ENCODE measurements around the gene IFT80. TPM values are rescaled to one million over a fixed set of nuclear protein-coding genes. Genes with fewer than 3 reads are reported as not detected.
"Not testable (repeated sequence)": the region's sequence is repeated elsewhere in the genome, so short reads cannot be mapped to it uniquely, and the experiment has no call there.

Gene IFT80
- total and polyA plus RNA-seq, 5 experiments from 2014 or later = 4.8 to 34.9 (median 8.4) TPM

GRCh38 chr3:160330690-160331089 lies 68.3 kb downstream of the IFT80 start:
- H3K27ac Mint-ChIP-seq = no peak overlapping the region
- DNase-seq (no peak), ATAC-seq (no peak)
- H3K27me3 Mint-ChIP-seq = no peaks in the 10 kb centered on the region
- H3K9me3 Mint-ChIP-seq = peaks cover 0 to 9% (median 0%) of the 10 kb centered on the region in 9 donors
- H3K4me3 Mint-ChIP-seq = no peak overlapping the region
- peaks cover 0 to 5% (median 0%) of the 10 kb centered on the region in 4 donors for H3K4me1 Mint-ChIP-seq
- POLR2A ChIA-PET = no interaction called here
- peaks cover 10 to 21% (median 11%) of the 10 kb centered on the region in 3 donors for H3K36me3 Mint-ChIP-seq

DNA sequence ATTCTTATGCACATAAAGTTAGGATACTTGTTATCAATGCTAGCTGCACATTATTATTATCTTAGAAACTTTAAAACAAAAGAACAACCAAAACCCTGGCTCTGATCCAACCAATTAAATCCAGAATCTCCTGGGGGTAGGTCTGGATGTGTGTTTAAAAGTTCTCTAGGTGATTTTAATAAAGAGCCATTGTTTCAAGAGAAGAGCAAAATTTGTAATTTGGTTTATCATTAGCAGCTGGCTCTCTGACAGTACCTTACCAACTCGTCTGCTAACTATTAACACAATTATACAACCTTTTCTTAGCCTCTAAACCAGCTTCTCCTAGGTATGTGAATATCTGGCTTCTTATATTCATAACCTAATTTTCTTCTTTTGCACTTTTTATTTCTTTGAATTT lies 68.9 kb downstream of the IFT80 start:
- POLR2A ChIA-PET = no interaction called here

DNA sequence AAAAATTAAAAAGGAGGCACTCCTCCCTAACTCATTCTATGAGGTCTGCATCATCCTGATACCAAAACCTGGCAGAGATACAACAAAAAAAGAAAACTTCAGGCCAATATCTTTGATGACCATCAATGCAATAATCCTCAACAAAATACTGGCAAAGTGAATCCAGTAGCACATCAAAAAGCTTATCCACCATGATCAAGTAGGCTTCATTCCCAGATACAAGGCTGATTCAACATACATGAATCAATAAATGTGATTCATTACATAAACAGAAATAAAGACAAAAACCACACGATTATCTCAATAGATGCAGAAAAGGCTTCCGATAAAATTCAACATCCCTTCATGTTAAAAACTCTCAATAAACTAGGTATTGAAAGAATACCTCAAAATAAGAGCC lies 72.7 kb downstream of the IFT80 start:
- DNase-seq, POLR2A ChIA-PET, H3K27me3 Mint-ChIP-seq, ATAC-seq, H3K27ac Mint-ChIP-seq, H3K4me1 Mint-ChIP-seq, H3K4me3 Mint-ChIP-seq: not testable (repeated sequence)
- peaks cover 0 to 20% (median 0%) of the 10 kb centered on the region in 9 donors for H3K9me3 Mint-ChIP-seq
- peaks cover 5 to 29% (median 21%) of the 10 kb centered on the region in 3 donors for H3K36me3 Mint-ChIP-seq

More for the DNA sequence above, 68.9 kb downstream of the IFT80 start:
- no peak for ATAC-seq
- H3K4me3 Mint-ChIP-seq = no peak overlapping the region
- H3K27me3 Mint-ChIP-seq = no peaks in the 10 kb centered on the region
- H3K4me1 Mint-ChIP-seq = peaks cover 0 to 5% (median 0%) of the 10 kb centered on the region in 4 donors
- peaks cover 0 to 9% (median 0%) of the 10 kb centered on the region in 9 donors for H3K9me3 Mint-ChIP-seq
- no peak overlapping the region for H3K27ac Mint-ChIP-seq
- H3K36me3 Mint-ChIP-seq = peaks cover 10 to 25% (median 15%) of the 10 kb centered on the region in 3 donors
- DNase-seq = no peak

DNA sequence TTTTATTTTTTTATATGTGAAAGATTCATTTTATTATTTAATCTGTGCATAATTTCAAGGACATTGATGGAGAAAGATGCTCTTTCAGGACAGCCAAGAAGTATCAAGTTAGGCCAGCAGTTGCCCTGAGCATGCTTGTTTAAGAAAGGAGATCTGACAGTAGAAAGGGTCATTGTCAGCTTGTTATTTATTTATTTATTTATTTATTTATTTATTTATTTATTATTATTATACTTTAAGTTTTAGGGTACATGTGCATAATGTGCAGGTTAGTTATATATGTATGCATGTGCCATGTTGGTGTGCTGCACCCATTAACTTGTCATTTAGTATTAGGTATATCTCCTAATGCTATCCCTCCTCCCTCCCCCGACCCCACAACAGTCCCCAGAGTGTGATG lies 77.2 kb downstream of the IFT80 start:
- DNase-seq, H3K27me3 Mint-ChIP-seq, H3K4me1 Mint-ChIP-seq, H3K4me3 Mint-ChIP-seq, ATAC-seq, POLR2A ChIA-PET, H3K27ac Mint-ChIP-seq: not testable (repeated sequence)
- Mint-ChIP-seq H3K9me3 (peaks cover 0 to 12% (median 0%) of the 10 kb centered on the region in 9 donors), H3K36me3 (peaks cover 0 to 31% (median 30%) of the 10 kb centered on the region in 3 donors)

DNA sequence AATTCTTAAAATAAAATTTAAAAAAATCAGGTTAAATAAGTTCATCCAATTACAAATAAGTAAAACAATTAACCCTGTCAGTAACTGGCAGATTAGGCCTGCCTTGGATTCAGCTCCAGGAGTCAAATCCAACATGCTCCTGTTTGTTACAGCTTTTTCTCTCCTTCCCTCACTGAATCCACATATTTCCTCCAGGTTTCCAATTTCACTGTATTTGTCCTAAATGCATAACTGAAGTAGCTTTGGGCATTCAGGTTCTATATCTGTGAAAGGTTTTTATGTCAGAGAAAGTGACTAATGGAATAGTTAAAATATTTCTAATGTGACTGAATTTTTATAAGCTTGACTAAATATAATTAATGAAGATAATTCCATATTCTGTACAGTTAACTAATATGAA lies 79.7 kb downstream of the IFT80 start:
- no peaks in the 10 kb centered on the region for H3K27me3 Mint-ChIP-seq
- H3K4me1 Mint-ChIP-seq = no peaks in the 10 kb centered on the region
- DNase-seq (no peak), ATAC-seq (no peak)
- POLR2A ChIA-PET = no interaction called here
- H3K9me3 Mint-ChIP-seq = peaks cover 0 to 11% (median 0%) of the 10 kb centered on the region in 9 donors
- H3K36me3 Mint-ChIP-seq = peaks cover 0 to 44% (median 35%) of the 10 kb centered on the region in 3 donors
- no peak overlapping the region for H3K27ac Mint-ChIP-seq
- no peak overlapping the region for H3K4me3 Mint-ChIP-seq

- Mint-ChIP-seq H3K36me3 (peaks cover 5 to 47% (median 33%) of the 10 kb centered on the region in 3 donors), H3K4me1 (no peaks in the 10 kb centered on the region)
Measured at GRCh38 chr3:160314995-160315394, 84.0 kb downstream of the IFT80 start.

GRCh38 chr3:160312014-160312624 lies 86.9 kb downstream of the IFT80 start:
- Mint-ChIP-seq H3K4me1 (no peaks in the 10 kb centered on the region), H3K4me3 (no peak overlapping the region), H3K27ac (no peak overlapping the region), H3K9me3 (peaks cover 0 to 4% (median 0%) of the 10 kb centered on the region in 9 donors), H3K36me3 (peaks cover 13 to 49% (median 42%) of the 10 kb centered on the region in 3 donors), H3K27me3 (no peaks in the 10 kb centered on the region)
- ATAC-seq = no peak
- DNase-seq = no peak
- POLR2A ChIA-PET = no interaction called here

More at GRCh38 chr3:160314995-160315394, 84.0 kb downstream of the IFT80 start:
- DNase-seq (no peak), ATAC-seq (no peak)
- Mint-ChIP-seq H3K27ac (no peak overlapping the region), H3K9me3 (no peaks in the 10 kb centered on the region), H3K4me3 (no peak overlapping the region), H3K27me3 (no peaks in the 10 kb centered on the region)
- POLR2A ChIA-PET = no interaction called here

- H3K9me3 Mint-ChIP-seq = no peaks in the 10 kb centered on the region
- H3K27ac Mint-ChIP-seq = no peak overlapping the region
- H3K4me3 Mint-ChIP-seq = no peak overlapping the region
- peaks cover 0 to 32% (median 22%) of the 10 kb centered on the region in 3 donors for H3K36me3 Mint-ChIP-seq
- no peak for DNase-seq
- POLR2A ChIA-PET = no interaction called here
- H3K4me1 Mint-ChIP-seq = no peaks in the 10 kb centered on the region
- no peak for ATAC-seq
- H3K27me3 Mint-ChIP-seq = no peaks in the 10 kb centered on the region
Measured at GRCh38 chr3:160302806-160303205, 96.2 kb downstream of the IFT80 start.

DNA sequence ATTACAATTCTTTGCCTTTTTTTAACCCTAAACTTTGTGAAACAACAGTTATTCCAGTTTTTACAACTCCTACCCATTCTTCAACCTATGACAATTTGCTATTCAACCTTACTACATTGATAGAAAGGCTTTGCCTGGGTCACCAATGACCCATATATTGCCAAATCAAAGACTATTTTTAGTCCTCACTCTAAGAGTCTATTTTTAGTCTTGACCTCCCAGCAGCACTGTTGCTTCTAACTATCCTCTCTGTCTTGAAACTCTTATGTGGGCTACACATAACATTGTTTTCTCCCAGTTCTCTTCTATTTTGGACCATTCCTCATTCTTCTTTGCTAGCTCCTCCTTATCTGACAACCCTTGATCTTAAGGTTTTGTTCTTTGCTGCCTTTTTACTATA lies 102.4 kb downstream of the IFT80 start:
- H3K27ac Mint-ChIP-seq = no peak overlapping the region
- H3K36me3 Mint-ChIP-seq = peaks cover 0 to 26% (median 22%) of the 10 kb centered on the region in 3 donors
- H3K9me3 Mint-ChIP-seq = no peaks in the 10 kb centered on the region
- no peak for ATAC-seq
- H3K27me3 Mint-ChIP-seq = no peaks in the 10 kb centered on the region
- POLR2A ChIA-PET = no interaction called here
- no peak for DNase-seq
- no peak overlapping the region for H3K4me3 Mint-ChIP-seq
- H3K4me1 Mint-ChIP-seq = no peaks in the 10 kb centered on the region

- Mint-ChIP-seq H3K27ac (no peak overlapping the region), H3K4me3 (no peak overlapping the region), H3K27me3 (no peaks in the 10 kb centered on the region), H3K4me1 (no peaks in the 10 kb centered on the region), H3K9me3 (no peaks in the 10 kb centered on the region), H3K36me3 (peaks cover 0 to 29% (median 20%) of the 10 kb centered on the region in 3 donors)
- ATAC-seq (no peak), DNase-seq (no peak)
- POLR2A ChIA-PET = no interaction called here
Measured at GRCh38 chr3:160291909-160292299, 107.1 kb downstream of the IFT80 start.

DNA sequence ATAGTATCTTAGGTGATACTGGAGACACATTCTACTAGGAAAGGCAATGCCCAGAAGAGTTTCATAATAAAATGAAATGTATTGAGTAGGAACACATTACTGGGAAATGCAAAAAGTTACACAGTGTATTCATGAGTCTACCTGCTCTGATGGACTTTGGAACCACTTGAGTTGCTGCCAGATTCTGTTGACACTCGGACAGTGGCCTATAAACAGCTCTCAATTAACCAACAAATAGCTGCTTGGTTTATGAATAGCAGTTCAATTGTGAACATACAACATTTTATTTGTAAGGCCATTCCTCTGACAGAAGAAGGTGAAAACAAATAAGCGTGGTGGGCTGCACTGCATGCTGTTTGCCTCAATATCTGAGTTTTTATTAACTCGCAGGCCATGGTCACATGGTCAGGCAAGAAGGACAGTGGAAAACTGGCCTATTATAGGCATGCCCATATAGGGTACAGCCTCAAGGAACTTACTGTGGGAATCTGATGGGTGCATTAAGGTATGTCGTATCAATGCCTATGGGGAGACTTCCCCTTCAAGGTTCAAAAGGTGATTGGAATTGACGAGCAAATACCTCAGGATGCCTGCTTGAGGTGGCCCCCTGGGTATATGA lies 107.6 kb downstream of the IFT80 start:
- ATAC-seq = no peak
- Mint-ChIP-seq H3K36me3 (peaks cover 0 to 29% (median 19%) of the 10 kb centered on the region in 3 donors), H3K9me3 (no peaks in the 10 kb centered on the region), H3K27me3 (no peaks in the 10 kb centered on the region), H3K27ac (no peak overlapping the region), H3K4me1 (no peaks in the 10 kb centered on the region), H3K4me3 (no peak overlapping the region)
- POLR2A ChIA-PET = no interaction called here
- DNase-seq = no peak

GRCh38 chr3:160287666-160288065 lies 111.4 kb downstream of the IFT80 start:
- POLR2A ChIA-PET = no interaction called here
- no peaks in the 10 kb centered on the region for H3K4me1 Mint-ChIP-seq

GRCh38 chr3:160286231-160286630 lies 112.8 kb downstream of the IFT80 start:
- H3K4me1 Mint-ChIP-seq = no peaks in the 10 kb centered on the region
- DNase-seq = no peak
- peaks cover 0 to 26% (median 9%) of the 10 kb centered on the region in 3 donors for H3K36me3 Mint-ChIP-seq
- H3K9me3 Mint-ChIP-seq = no peaks in the 10 kb centered on the region
- no peak overlapping the region for H3K27ac Mint-ChIP-seq
- H3K27me3 Mint-ChIP-seq = no peaks in the 10 kb centered on the region
- H3K4me3 Mint-ChIP-seq = no peak overlapping the region
- POLR2A ChIA-PET = no interaction called here
- ATAC-seq = no peak

More at GRCh38 chr3:160287666-160288065, 111.4 kb downstream of the IFT80 start:
- Mint-ChIP-seq H3K36me3 (peaks cover 0 to 22% (median 11%) of the 10 kb centered on the region in 3 donors), H3K27me3 (no peaks in the 10 kb centered on the region), H3K9me3 (no peaks in the 10 kb centered on the region), H3K27ac (no peak overlapping the region), H3K4me3 (no peak overlapping the region)
- ATAC-seq = no peak
- DNase-seq = no peak
